Measurements from ENCODE around the gene CLDN16.

Gene CLDN16

DNA sequence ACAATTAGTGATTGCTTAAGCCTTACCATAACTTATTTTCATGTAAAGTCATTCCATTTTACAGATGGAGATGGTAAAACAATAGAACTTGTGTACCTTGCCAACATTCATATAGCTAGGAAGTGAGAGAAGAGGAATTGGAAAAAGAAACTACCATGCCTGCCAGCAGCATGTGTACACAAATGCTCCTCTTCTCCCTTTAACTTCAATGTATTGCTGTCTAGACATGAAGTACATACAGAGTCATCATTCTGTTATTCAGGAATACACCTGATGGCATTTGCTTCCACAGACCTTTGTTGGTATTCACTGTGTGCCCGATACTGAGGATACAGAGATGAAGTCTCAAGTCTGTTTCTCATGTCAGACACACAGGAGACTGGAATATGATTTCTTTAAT is 68.8 kb downstream of the CLDN16 start:
- Histone ChIP-seq H3K9me3 (ENCODE audit: low read length) (no peaks in the 10 kb centered on the region), H2AFZ (ENCODE audit: low read depth, low read length) (no peak overlapping the region), H3K27me3 (ENCODE audit: insufficient read depth, low read length) (no peaks in the 10 kb centered on the region), H3K4me1 (ENCODE audit: insufficient read depth, low read length) (no peaks in the 10 kb centered on the region), H3K4me3 (ENCODE audit: low read length) (no peak overlapping the region), H3K36me3 (ENCODE audit: insufficient read depth, low read length) (no peaks in the 10 kb centered on the region)

- Histone ChIP-seq H3K4me1 (ENCODE audit: insufficient read depth, low read length) (no peaks in the 10 kb centered on the region), H2AFZ (ENCODE audit: low read depth, low read length) (no peak overlapping the region), H3K4me3 (ENCODE audit: low read length) (no peak overlapping the region), H3K36me3 (ENCODE audit: insufficient read depth, low read length) (no peaks in the 10 kb centered on the region), H3K27me3 (ENCODE audit: insufficient read depth, low read length) (no peaks in the 10 kb centered on the region), H3K9me3 (ENCODE audit: low read length) (no peaks in the 10 kb centered on the region)
Observed at GRCh38 chr3:190458040-190458439, 70.1 kb downstream of the CLDN16 start.
